Vagina (tissue), 2 donors: Measurements from ENCODE around the gene DOK7.
"Not testable (repeated sequence)": the region's sequence is repeated elsewhere in the genome, so short reads cannot be mapped to it uniquely, and the experiment has no call there.

ENCODE experiments used
- POLR2A ChIP-seq, 2 donors: fragments of 450-650 bp; IDR thresholded peaks; one replicate each; pipeline ENCODE4 v1.6.1; 2017; ENCODE audit warnings: antibody characterized with exemption in 2 of 2, mild to moderate bottlenecking in 2 of 2, moderate library complexity in 2 of 2
- POLR2AphosphoS5 ChIP-seq, 2 donors: sonication (generic); formaldehyde crosslinking; IDR thresholded peaks; one replicate each; pipeline ENCODE4 v1.9.0; 2017; ENCODE audit warnings: antibody characterized with exemption in 2 of 2, mild to moderate bottlenecking in 2 of 2, low read depth in 1 of 2; ENCODE audit not compliant: insufficient read depth in 1 of 2
- TF ChIP-seq, protein P1 (sequence below), 3 experiments: fragments of 450-650 bp in 2 of 3; fragments of 200-600 bp in 1 of 3; sonication (generic) in 1 of 3; IDR thresholded peaks; one replicate each; pipeline ENCODE4 v1.5.1; 2017 to 2019; ENCODE audit warnings: antibody characterized with exemption in 3 of 3, mild to moderate bottlenecking in 2 of 3, moderate library complexity in 2 of 3

DNA sequence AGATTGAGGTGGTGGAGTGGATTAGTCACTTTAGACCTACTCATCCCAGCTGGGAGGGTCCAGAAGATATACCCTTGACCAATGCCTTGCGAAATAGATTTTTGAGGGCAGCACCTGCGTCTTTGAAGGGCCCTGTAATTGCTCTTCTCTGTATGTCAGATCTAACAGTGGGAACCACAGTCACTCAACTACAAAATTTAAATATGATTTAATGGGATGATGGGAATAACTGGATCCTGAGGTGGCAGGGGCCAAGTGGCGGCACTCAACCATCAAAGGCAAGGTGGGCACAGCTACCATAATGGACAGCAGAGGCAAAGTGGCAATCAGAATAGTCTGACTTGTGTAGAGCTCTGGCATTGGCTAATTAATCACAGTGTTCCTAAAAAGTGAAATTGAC is 7.5 kb upstream of the DOK7 start:
- TF ChIP-seq, protein P1, sequence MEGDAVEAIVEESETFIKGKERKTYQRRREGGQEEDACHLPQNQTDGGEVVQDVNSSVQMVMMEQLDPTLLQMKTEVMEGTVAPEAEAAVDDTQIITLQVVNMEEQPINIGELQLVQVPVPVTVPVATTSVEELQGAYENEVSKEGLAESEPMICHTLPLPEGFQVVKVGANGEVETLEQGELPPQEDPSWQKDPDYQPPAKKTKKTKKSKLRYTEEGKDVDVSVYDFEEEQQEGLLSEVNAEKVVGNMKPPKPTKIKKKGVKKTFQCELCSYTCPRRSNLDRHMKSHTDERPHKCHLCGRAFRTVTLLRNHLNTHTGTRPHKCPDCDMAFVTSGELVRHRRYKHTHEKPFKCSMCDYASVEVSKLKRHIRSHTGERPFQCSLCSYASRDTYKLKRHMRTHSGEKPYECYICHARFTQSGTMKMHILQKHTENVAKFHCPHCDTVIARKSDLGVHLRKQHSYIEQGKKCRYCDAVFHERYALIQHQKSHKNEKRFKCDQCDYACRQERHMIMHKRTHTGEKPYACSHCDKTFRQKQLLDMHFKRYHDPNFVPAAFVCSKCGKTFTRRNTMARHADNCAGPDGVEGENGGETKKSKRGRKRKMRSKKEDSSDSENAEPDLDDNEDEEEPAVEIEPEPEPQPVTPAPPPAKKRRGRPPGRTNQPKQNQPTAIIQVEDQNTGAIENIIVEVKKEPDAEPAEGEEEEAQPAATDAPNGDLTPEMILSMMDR (IDR thresholded peaks at IDR 0.05), result not testable (repeated sequence)
- not testable (repeated sequence) for TF ChIP-seq POLR2A (IDR thresholded peaks at IDR 0.05); POLR2AphosphoS5 (IDR thresholded peaks at IDR 0.05; ENCODE audit: insufficient read depth in 1 of 2, low read depth in 1 of 2)
